Fibroblast of villous mesenchyme (primary cell): ENCODE results near the gene S100A4. TPM values are rescaled to one million over a fixed set of nuclear protein-coding genes. Genes with fewer than 3 reads are reported as not detected.
"Not testable (repeated sequence)": the region's sequence is repeated elsewhere in the genome, so short reads cannot be mapped to it uniquely, and the experiment has no call there.

Source experiments
- DNase-seq: peaks from one replicate; pipeline ENCODE4 v3.0.0-alpha.2; 2010; ENCODE audit warnings: low read depth
- H3K4me3 ChIP-seq: 2 replicates; pipeline ENCODE4 v1.5.1; 2011; ENCODE audit warnings: low read depth, mild to moderate bottlenecking, low read length
- CTCF ChIP-seq: IDR thresholded peaks from 2 replicates; pipeline ENCODE4 v1.5.1; 2012; ENCODE audit warnings: low read depth, mild to moderate bottlenecking, low read length; ENCODE audit not compliant: insufficient read depth
- total RNA-seq: library from RNA; depleted of rRNA; stranded (reverse); fragments of >200 nt; gene quantifications from 2 replicates; pipeline ENCODE4 v1.2.3, GENCODE V29; 2012

The S100A4 gene
- 165 and 507 TPM in 2 replicates for total RNA-seq

DNA sequence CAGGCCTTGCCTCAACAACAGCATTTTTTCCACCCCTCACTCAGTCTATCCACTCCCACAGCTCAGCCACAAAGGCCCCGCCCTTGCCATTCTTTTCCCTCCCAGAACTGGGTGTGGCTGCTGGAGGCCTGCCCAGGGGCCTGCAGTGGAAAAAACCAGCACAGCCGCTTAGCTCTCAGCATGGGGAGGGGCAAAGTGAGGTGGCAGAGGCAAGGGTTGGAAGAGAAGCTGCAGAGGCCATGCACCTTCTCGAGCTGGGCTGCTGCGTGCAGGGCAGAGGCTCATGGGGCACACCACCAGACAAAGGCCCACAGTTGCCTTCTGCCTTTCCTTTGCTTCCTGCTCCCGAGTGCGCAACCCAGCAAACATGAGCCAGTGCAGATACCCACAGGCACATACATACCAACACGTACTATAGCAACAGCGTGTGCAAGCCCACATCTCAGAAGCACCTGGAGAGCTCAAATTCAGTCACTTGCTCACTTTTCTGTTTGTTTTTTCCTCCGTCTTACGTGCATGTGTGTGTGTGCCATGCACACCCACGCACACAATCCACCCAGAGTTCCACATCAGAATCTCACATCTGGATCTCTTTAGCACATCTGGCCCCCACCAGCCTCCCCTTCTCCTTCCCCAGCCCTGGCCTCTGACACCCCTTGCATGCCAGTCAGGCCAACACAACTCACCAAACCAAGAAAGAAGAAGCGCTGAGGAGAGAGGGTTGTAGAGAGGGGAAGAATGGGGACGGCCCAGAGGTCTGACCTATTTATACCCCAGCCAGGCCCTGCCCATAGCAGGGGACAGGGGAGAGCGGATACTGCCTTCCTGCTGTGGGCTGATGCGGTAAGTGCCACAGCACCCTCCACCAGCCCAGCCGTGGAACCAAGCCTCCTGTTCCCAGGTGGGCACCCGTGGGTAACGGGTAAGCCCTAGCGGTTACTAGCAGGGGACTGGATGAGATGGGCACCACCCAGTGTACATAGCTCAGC is at the start of gene S100A4:
Gene S100A4 (minus strand): TSS at position 740 of the 989 bp plus-strand sequence. CDS start 1,012 bp downstream, outside the sequence.
- DNase-seq, result peak; percentile 97
- no peak for TF ChIP-seq CTCF
- peak within 1 kb of the TSS; percentile 61 for H3K4me3 ChIP-seq

GRCh38 chr1:153592748-153593147 is 47.1 kb upstream of the S100A4 start:
- no peak overlapping the region for H3K4me3 ChIP-seq
- DNase-seq, result no peak
- TF ChIP-seq CTCF, result no peak

- no peak for TF ChIP-seq CTCF
- H3K4me3 ChIP-seq, result no peak overlapping the region
- peak; percentile 44 for DNase-seq
These were observed 42.9 kb upstream of the S100A4 start for GRCh38 chr1:153588482-153588881.

GRCh38 chr1:153588033-153588432 is 42.4 kb upstream of the S100A4 start:
- H3K4me3 ChIP-seq, DNase-seq: not testable (repeated sequence)

DNA sequence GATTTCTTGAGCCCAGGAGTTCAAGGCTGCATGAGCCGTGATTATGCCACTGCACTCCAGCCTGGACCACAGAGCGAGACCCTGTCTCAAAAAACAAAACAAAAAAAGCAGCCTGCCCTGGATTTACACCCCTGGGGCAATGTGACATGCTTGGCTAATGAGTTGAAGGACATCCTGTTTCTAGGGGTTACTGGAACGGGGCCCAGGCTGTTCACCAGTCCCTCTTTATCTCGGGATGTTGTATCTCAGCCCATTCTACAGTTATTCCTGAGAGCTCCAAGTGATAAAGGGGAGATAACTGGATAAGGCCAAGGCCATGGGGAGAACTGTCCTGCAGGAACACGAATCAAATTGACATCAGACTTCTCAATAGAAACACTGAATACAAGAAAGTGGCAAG is 41.7 kb upstream of the S100A4 start:
- no peak for DNase-seq
- TF ChIP-seq CTCF, result no peak
- no peak overlapping the region for H3K4me3 ChIP-seq

DNA sequence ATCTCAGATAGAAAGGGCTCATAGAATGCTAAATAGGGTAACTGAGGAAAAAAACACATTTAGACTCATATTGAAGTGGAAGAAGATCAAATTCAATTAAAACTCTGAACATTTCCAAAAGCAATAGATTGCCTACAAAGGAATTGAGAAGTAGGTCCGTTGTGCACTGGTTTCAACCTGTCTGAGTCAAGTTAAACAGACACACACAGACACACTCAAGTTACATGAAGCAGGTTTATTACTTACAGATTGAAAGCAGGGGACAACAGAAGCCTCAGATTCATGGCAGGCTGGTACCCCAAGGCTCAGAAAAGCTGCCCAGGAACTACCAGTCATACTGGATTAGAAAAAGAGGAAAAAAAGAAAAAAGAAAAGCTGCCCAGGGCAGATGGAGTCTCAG is 40.7 kb upstream of the S100A4 start:
- H3K4me3 ChIP-seq, result no peak overlapping the region
- DNase-seq, result no peak
- no peak for TF ChIP-seq CTCF

- no peak overlapping the region for H3K4me3 ChIP-seq
- no peak for TF ChIP-seq CTCF
- no peak for DNase-seq
These were observed 39.4 kb upstream of the S100A4 start for GRCh38 chr1:153585006-153585405.
